Measurements from ENCODE around the gene NGEF.

Gene NGEF

DNA sequence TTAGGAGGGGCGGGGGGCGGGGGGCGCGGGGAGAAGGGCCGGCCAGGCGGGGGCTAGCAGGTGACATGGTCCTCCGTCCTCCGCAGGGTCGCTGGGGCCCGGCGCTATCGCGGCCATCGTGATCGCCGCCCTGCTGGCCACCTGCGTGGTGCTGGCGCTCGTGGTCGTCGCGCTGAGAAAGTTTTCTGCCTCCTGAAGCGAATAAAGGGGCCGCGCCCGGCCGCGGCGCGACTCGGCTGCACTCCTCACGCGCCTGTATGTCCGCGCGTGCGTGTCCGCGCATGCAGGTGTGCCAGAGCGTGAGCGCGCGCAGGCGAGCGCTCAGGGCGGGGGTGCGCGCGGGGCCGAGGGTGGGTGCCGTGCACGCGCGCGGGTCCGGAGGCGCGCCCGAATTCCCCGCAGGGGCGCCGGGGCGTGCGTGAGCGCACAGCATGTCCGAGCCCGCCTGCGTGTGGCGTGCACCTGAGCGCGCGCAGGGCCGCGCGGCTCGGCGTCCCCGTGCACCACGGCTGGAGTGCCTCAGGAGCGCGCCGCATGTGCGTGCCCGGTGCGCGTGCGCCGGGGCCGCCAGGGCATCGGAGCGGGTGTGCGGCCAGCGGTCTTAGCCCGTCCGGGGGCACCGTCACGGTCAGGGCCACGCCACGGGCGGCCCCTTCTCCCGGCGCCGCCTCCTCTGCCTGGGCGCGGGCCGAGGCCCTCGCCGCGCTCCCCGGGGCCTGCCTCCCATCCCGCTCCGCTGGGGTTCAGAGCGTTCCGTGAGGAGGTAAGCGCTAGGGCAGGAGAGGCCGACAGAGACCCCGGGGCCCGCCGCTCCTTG lies 136.7 kb downstream of the NGEF start:
- no peak for DNase-seq (ENCODE audit: low read depth, low spot score)
- no peak overlapping the region for H3K27ac ChIP-seq

DNA sequence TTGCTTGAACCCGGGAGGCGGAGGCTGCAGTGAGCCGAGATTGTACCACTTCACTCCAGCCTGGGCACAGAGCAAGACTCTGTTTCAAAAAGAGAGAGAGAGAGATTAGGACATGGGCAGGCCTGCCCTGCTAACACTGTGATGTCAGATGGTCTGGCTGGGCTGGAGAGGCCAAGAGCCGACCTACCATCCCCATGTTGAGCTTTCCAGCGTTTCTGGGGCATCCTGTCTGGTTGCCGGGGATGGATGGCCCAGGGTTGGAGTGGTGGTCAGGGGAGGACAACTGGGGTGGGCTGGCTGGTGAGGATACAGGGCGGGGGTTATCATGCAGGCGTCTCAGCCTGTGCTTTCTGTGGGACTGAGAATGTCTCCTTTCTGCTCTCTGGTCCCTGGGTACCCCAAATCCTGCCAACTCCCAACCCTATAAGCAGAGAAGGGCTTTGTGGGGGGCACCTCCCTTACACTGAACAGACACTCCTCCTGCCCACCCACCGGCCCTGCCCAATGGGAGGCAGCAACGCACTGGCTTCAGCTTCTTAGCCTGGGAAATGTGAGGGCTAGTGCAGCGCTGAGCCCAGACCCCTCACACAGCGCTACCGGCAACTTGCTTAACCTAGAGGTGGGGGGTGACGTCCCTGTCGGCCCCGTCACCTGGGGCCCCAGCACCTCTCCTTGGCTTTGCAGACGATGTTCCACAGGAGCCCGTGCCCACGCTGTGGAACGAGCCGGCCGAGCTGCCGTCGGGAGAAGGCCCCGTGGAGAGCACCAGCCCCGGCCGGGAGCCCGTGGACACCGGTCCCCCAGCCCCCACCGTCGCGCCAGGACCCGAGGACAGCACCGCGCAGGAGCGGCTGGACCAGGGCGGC lies 137.6 kb downstream of the NGEF start:
- no peak for DNase-seq (ENCODE audit: low read depth, low spot score)
- H3K27ac ChIP-seq, result no peak overlapping the region

GRCh38 chr2:232874677-232875223 lies 138.3 kb downstream of the NGEF start:
- H3K27ac ChIP-seq, result no peak overlapping the region
- no peak for DNase-seq (ENCODE audit: low read depth, low spot score)

- H3K27ac ChIP-seq, result no peak overlapping the region
- no peak for DNase-seq (ENCODE audit: low read depth, low spot score)
These were observed 139.0 kb downstream of the NGEF start for GRCh38 chr2:232873909-232874641.

GRCh38 chr2:232873292-232873908 lies 139.7 kb downstream of the NGEF start:
- H3K27ac ChIP-seq, result no peak overlapping the region
- DNase-seq (ENCODE audit: low read depth, low spot score), result no peak

GRCh38 chr2:232872826-232873225 lies 140.2 kb downstream of the NGEF start:
- DNase-seq (ENCODE audit: low read depth, low spot score), result no peak
- H3K27ac ChIP-seq, result no peak overlapping the region

DNA sequence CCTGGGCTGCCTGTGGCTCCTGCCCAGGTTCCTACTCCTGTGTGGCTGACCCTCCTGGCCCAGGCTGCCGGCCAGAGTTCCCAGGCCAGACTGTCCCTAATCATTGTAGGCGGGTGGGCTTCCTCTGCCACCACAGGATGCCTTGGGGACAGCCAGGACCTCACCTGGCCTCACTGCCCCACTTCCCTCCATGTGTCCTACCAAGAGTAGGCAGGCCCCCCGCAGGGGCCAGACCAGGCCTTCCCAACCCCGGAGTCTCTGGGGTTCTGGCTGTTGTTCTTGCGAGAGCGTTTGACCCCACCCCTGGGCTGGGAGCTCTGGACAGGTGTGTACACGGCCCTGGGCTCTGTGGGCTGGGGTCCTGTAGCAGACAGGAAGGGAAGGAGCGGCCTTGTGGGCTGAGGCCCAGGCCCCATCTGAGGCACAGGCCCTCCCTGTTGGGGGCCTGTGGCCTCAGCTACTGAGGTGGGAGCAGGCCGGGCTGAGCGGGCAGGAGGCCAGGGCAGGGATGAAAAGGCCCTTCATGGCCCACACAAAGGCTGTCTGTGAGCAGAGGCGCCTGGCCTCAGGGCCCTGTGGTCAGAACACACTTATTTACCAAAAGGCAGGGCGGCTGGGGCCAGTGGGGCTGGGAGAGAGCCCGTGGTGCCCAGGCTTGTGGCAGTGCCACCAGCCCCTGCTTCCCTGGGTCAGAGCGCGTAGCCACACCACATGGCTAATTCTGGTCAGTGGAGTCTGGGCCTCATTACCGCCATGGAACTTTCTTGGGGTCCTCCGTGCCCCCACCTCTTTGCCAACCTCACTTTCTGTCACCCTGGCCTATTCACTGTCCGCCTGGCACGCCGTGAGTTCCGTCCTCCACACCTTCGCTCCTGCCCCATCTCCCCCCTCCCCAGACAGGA lies 141.0 kb downstream of the NGEF start:
- H3K27ac ChIP-seq, result no peak overlapping the region
- no peak for DNase-seq (ENCODE audit: low read depth, low spot score)

DNA sequence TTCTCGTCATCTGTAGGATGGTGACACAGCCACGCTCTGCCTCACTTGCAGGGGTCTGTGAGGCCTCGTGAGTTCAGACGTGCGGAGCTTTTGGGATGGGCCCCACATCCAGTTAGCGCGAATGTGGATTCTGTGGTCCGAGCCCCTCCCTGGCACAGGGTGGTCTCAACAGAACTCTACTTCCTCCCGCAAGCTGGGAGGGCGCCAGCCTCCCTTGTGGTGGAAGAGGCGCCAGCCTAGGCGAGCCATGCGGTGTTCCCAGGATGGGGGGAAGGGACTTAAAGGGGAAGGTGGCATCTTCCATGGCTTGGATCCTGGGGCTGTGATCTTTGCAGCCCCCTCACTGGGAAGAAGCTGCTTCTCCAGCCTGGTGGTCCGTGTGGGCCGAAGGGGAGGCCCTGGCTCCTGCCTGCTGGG lies 141.6 kb downstream of the NGEF start:
- DNase-seq (ENCODE audit: low read depth, low spot score), result no peak
- H3K27ac ChIP-seq, result no peak overlapping the region

- no peak overlapping the region for H3K27ac ChIP-seq
- no peak for DNase-seq (ENCODE audit: low read depth, low spot score)
These were observed 142.2 kb downstream of the NGEF start for GRCh38 chr2:232870766-232871371.

- no peak within 1 kb of the TSS for H3K27ac ChIP-seq
- DNase-seq (ENCODE audit: low read depth, low spot score), result no peak
These were observed 142.9 kb downstream of the NGEF start, which contains the start of gene SNORC for GRCh38 chr2:232870018-232870765. SNORC (plus strand) TSS chr2:232870264; CDS start chr2:232870342, 78 bp downstream.

DNA sequence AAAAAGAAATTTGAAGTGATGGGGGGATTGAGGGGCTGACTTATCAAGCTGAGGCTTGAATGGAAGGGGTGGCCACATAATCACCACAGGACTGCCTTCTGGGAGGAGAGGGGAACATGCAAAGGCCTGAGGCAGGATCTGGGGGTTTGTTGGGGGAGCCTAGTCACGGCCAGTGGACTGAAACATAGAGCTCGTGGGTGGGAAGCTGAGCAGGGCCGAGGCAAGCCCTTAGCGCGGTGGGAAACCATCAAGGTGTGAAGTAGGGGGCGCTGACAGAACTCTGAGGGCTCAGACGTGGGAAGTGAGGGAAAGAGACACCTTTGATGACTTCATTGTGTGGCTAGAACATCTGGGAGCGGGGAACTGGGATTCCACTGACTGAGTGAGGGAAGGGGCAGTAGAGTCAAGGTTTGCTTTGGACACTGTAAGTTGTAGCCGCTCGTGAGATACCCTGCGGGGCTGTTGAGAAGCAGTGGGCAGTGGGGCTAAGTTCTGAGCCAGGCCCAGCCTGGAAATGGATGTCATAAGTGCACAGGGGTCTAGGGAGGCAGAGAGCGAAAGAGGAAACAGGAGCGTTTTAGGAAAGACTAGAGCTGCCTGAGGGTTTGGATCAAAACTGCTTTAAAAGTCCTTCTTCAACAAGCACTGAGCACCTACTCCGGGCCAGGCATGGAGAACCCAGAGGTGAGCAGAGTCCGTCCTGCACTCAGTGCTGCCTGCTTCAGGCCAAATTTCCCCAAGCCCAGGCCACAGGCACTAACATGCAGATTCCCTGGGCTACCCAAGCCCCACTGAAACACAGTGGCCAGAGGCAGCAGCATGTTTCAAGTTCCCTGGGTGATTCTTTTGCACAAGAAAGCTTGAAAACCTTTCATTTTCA lies 143.7 kb downstream of the NGEF start:
- no peak overlapping the region for H3K27ac ChIP-seq
- DNase-seq (ENCODE audit: low read depth, low spot score), result no peak

- no peak overlapping the region for H3K27ac ChIP-seq
- DNase-seq (ENCODE audit: low read depth, low spot score), result no peak
These were observed 147.0 kb downstream of the NGEF start for GRCh38 chr2:232866104-232866503.

- DNase-seq (ENCODE audit: low read depth, low spot score), result no peak
- no peak overlapping the region for H3K27ac ChIP-seq
These were observed 147.9 kb downstream of the NGEF start for GRCh38 chr2:232865165-232865564.

DNA sequence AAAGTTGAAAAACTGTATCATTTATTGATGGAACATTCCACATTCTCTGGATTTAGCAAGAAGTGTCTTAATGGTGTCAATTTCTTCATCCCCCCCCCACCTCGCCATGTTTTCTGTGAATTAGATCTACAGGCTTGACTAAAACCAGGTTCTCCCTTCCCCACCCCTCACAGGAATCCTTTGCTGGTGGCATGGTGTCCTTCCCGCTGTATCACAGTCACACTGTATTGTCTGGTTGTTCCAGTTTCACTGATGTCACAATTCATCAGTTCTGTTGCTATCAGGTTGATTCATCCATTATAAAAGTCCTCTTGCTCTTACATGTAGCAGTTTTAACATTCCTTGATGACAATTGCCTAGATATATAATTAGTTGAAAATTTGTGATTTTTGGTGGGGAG lies 149.1 kb downstream of the NGEF start:
- DNase-seq (ENCODE audit: low read depth, low spot score), result no peak
- H3K27ac ChIP-seq, result peak overlapping the region; percentile 8

- DNase-seq (ENCODE audit: low read depth, low spot score), result no peak
- H3K27ac ChIP-seq, result no peak overlapping the region
These were observed 151.7 kb downstream of the NGEF start for GRCh38 chr2:232861353-232861752.

DNA sequence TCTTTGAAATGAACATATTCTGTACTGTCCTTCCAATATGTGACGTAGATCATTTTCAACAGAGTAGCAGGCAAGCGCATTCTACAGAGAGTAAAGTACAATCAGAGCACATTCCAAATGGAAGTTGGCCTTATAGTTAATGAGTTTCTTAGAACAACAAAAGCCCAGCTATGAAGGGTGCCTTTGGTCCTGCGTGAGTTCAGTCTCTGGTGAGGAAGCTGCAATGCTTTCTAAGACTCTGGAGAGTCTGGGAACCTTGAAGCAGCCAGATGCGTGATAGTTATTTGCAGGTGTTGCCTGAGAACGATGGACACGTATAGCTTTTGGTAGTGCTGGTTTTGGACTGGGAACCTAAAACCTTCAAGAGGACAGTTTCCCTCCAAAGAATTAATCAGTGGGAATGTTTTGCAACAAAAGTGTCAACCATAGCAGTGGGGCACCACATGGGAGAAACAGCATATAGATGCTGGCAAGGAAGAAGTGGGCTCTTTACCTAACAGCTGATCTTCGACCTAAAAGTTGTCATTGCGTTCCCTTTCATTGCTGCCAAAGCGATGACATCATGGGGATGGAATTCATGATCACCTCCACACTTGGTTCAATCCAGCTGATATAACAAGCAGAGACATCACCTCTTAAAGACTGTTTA lies 152.3 kb downstream of the NGEF start:
- no peak overlapping the region for H3K27ac ChIP-seq
- no peak for DNase-seq (ENCODE audit: low read depth, low spot score)
